Renal cortex interstitium (tissue), 3 donors: ENCODE results near the gene AK4. TPM values are rescaled to one million over a fixed set of nuclear protein-coding genes. Genes with fewer than 3 reads are reported as not detected.

Experiments used
- polyA plus RNA-seq, 3 donors: library from polyadenylated mRNA; unstranded; fragments of 120-200 nt; gene quantifications; one replicate each; pipeline ENCODE4 v1.2.1, GENCODE V29; 2013; ENCODE audit not compliant: insufficient read length in 3 of 3

The AK4 gene
- polyA plus RNA-seq, 3 donors, result 51.5 to 70.3 (median 67.9) TPM

Other genes with a start within 250 kb of the AK4 start
- 100 to 1,000 TPM in 2 of 3 donors, 10 to 100 TPM in 1; 94.2 to 117 (median 112) TPM for gene JAK1, start 181.7 kb upstream of the AK4 start, polyA plus RNA-seq
- 1 to 10 TPM; 6.0 to 7.6 (median 7.3) TPM for gene DNAJC6, start 161.3 kb downstream of the AK4 start, polyA plus RNA-seq